ENCODE results near the gene CMC4.

The CMC4 gene

DNA sequence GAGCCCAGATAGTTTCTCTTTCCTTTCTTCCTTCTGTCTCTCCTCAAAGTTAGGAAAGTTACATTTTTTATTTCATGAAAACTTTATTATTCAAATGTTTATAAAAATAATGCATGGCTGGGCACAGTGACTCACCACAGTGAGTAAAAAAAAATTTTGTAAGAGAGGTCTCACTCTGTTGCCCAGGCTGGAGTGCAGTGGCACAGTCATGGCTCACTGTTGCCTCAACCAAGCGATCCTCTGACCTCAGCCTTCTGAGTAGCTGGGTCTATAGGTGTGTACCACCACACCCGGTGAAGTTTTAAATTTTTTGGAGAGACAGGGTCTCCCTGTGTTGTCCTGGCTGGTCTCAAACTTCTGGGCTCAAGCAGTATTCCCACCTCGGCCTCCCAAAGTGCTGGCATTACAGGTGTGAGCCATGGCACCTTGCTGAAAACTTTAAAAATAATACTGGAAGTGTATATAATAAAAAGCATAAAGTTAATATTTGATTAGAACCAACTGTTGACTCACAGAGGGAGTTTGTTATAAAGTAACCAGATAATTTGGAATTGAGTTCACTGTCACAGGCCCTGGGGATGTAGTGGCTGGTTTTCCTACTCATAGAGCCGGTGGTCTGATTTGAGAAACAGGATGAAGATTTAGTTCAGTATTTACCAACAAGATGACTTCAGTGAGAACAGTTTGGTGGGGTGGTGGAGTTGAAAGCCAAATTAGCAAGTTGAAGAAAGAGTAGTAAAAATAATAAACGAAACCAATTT lies 18.0 kb downstream of the CMC4 start:
- no peak for DNase-seq

DNA sequence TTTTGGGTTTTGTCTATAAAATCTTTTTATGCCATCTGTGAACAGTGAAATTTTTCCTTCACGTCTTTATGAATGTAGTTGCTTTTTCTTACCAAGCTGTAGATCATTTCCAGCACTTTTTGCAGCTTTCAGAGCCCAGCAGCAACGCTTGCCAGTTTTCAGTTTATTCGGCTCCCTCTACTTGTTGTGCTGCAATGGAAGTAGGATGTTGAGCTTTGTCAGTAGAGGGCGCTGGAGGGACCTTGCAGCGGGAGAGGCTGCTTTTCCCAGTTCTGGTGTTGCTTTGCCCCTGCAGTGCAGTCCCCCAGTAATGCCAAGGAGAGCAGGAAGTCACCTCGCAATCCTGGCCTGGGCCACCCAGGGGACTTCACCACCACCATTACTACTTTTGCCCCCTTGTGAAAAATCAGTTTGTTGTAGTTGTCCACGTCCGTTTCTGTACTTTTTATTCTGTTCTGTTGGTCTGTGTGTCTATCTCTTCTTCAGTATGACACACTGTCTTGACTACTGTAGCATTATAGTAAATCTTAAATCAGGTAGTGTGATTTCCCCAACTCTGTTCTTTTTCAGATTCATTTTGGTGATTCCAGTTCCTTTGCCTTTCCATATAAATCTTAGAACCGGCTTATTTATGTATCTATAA lies 21.8 kb downstream of the CMC4 start:
- peak; percentile 1 for DNase-seq

DNA sequence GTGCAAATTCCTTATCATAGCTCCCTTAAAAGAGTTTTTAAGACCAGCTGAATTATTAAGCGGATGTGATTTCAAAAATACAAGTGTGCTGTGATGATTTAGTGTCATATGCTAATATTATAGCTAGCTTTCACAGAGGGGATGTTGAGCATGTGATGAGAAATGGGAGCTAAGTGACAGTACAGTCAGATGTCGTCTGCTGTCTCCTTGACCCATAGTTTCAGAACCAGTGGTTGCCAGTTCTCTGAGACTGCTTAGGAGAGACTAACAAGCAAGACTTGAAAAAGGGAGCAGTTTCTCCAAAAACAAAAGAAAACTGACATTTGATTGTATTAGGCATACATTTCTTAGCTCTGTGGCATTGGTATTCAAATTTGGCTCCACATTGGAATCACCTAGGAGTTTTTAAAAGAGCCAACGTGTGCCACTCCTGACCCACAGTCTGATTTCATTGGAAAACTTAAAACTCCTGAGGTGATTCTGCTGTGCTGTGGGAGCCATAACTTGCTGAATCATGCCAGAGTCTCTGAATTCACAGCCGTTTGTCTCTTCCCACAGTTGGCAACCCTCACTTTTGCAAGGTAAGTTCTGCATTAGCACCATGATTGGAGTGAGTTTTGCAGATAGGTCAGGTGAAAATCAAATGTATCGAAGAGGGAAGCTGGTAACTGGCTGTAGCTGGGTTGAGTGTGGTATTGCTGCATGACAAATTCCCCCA lies 24.0 kb downstream of the CMC4 start:
- DNase-seq = no peak

DNA sequence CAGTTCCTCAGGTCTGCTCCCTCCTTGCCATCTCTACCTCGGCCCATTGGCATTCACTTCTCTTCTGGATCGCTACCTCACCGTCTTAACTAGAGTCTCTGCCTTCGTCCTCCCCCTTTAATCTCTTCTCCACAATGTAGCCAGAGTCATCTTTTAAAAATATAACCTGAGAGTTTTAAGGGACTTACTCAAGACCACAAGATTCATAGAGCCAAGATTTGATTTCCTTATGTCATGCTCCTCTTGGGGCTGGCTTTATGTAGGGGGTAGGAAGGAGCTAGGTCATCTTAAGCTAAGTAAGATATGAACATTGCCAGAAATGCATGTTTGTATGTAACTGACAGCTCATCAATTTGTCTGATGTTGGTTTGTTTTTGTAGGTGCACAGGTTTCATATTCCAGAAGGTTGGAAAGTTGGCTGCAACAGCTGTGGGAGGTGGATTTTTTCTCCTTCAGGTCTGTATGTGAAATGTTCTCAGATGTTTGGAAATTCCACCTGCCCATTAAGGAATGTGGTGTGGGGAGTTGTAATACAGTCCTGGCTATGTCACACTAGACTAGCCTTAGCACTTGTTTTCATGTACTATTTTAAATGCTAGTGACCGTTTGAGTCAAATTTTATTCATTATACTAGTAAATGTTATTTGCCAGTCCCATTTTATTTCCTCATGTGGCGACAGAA lies 24.7 kb downstream of the CMC4 start:
- DNase-seq = no peak

DNA sequence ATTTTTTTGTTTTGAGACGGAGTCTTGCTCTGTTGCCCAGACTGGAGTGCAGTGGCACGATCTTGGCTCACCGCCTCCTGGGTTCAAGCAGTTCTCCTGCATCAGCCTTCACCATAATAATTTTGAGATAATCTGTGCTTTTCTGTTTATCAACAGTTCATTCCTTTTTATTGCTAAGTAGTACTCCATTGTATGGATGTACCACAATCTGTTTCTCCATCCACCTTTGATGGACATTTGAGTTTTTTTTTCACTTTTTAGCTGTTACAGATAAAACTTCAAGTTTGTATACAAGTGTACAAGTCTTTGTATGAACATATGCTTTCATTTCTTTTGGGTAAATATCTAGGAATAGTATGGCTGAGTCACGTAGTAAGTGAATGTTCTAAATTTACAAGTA lies 35.2 kb downstream of the CMC4 start:
- no peak for DNase-seq

DNA sequence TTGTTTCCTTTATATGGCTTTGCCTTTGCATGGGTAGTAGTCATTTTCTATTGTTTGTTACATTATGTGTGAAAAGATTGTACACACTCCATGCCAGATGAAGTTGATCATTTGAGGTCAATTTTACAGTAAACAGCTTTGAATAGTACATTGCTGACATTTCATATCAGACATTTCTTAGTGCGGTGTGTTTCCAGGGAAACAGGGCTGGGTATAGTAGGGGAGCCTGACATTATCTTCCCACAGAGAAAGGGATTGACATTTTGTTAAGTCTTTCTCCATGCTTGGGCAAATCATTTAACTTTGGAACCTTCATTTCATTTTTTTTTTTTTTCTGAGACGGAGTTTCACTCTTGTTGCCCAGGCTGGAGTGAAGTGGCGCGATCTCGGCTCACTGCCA lies 39.3 kb downstream of the CMC4 start:
- DNase-seq = no peak

DNA sequence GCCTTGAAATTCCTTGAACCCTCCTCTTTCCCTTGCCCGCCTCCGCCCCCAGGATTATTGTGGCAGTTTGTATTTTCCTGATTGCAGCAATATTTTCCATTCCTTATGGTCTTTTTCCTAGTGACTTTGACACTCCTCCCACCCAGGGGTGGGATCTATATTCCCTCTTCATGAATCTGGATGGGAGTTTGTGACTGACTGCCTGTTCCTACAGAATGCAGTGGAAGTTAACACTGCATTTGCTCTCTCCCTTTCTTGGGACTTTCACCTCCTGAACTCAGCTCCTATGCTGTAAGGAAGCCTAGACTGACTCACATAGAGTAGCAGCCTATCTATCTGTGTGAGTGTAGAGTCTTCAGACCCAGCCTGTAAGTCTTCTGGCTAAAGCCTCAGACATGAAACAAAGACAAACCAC lies 42.1 kb downstream of the CMC4 start:
- DNase-seq = no peak

DNA sequence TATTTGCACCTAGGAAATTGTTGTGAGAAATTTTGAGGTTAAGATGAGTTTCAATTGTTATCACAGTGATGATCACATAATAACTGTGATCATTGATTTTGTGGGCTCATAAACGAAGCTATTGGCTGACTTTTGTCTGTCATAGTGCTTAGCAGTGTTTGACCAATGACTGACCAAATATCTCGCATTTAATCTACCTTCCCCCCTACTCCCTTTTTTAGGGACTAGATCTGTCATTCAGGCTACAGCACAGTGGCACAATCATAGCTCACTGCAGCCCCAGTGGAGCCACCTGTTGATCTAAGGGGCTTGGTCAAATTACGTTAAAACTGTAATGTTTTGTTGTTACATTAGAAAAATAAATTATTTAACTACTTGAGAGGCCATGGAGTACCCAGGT lies 42.8 kb downstream of the CMC4 start:
- no peak for DNase-seq

DNA sequence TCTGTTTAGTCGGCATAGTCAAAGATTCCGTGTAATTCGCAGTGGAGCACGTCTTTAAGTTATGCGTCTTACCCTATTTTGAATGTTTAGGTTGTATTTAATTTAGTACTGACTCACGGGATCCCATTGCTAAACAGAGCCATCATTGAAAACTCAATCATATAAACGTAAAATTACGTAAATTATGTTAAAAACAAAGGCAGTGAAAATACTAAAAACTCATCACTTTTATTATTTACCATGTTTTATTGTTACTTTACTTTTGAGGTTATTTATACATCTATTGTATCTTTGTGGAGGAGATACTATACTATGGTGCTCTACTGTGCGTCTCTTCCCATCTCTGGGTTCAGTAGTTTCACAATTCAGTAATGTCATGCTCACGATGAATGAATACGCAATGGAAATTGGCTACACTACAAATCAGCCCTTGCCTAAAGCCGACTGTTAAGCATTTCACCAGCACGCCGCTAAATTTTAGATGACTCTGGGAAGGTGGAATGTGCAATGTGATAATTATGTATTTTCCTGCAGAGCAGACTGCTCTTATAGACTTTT lies 43.3 kb downstream of the CMC4 start:
- peak; percentile 21 for DNase-seq

DNA sequence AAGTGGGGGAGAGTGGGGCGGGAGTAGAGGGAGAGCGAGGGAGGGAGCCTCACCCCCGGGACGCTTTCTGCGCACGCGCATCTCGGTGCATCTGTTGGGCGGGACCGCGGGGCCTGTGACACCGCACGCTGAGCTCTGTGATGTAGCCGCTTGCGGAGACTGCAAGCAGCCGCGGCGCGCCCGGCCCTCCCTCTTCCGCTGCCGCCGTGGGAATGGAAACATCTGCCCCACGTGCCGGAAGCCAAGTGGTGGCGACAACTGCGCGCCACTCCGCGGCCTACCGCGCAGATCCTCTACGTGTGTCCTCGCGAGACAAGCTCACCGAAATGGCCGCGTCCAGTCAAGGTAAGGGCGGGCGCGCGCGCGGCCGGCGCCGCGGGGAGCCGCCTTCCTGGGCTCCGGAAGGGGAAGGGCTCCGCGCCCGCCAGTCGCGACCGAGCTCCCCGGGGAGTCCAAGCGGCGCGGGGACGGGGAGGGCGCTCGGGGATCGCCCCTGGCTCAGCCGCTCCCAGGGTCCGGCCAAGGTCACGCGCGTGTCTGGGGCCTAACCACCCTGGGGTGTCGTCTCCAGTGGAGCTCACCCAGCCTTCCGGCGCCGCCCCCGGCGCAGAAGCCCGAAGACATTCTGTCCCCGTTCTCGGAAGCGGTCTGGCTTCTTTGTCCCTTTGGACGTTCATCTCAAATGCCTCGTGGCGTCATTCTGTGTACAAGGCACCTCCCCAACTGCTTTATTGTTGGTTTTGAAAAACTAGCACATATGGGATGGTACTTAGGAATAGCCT lies 44.0 kb downstream of the CMC4 start, which contains the start of gene FUNDC2:
FUNDC2 (plus strand) TSS at position 118 of the 782 bp plus-strand sequence; CDS start at position 213, 95 bp downstream.
- peak; percentile 96 for DNase-seq

DNA sequence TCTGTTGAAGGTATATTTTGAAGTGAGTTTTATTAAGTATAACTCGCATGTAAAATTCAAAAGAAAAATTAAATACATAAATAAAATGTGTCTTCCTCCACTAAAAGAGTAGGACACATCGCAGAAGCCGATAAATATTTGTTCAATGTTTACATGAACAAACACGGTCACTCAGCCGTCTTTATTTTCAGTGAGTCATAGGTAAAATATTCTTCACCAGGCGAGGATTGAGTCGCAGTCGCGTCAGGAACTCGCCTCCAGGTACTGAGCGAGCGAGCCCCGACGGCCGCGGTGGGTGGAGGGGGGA lies 44.6 kb downstream of the CMC4 start:
- no peak for DNase-seq

DNA sequence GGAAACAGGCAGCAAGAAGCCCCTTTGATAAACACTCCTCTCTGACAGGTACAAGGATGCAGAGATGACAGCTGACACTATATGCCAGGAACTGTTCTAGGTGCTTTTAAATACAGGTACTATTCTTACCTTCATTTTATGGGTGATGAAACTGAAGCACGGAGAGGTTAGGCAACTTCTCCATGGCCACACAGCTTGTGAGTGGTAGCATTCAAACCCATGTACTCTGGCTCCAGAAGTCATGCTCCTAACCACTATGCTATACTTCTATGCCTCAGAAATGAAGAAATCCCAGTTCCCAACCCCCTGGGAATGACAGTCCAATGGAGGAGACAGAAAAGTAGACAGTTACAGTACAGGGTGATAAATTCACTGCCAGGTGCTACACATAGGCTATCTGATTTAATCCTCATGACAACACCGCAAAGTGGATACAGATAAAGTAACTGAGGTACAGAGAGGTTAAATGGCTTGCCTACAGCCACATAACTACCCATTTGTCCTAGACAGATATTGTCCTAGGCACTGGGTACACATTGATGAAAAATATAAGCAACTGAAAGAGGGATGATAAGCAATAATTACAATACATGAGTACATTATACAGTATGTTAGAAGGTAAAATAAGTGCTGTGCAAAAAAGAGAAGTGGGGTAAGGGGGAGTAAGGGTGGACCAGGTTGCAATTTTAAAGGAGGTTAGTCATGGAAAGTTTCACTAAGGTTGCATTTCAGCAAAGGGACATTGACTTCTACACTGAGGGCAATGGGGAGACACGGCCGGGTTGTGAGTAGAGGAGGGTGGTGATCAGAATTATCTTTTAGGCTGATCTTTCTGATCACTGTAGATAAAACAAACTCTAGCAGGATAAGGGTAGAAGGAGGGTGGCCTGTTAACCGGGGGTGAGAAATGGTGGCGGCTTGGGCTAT lies 46.8 kb downstream of the CMC4 start:
- no peak for DNase-seq

DNA sequence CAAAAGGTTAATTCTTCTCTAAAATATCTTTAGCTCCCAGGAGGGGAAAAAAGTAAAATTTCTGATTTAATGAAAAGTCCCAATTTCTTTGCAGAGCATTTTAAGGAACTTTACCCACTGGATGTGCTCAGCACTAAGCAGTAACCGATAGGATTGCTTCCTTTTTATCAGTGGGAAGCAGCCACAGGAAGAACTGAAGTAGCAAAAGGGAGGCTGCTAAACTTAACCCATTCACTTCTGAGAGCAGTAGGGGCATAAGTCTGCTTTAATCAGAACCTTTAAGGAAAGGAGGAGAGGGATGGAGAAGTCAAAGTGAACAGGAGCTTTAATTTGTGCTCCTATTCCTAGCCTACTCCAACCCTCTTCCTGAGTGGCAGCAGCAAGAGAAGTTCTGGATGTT lies 48.4 kb downstream of the CMC4 start, which contains the start of gene F8:
F8 (minus strand) TSS at position 139 of the 400 bp plus-strand sequence. CDS start 171 bp downstream, outside the sequence.
- no peak for DNase-seq

DNA sequence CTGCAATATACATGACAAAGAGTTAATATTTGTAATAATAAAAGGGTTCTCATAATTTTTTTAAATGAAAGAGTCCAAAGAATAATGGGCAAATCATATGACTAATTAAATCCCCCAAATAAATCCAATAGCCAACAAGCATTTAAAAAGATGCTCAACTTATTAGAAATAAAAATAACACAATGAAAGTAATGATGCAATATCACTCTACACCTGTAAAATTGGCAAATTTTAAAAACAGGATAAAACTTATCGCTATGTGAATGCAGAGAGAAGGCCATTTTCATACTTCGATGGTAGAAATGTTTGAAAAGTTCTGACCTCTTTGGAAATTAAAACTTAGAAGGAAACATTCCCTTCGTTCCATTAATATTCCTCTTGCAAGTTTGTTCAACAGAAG lies 50.3 kb downstream of the CMC4 start:
- DNase-seq = no peak
